GM18505 (cell line): ENCODE results near the gene LCORL.

Experiments
- ATAC-seq: cut with Tn5 transposase; IDR thresholded peaks from one replicate; pipeline ENCODE4 v1.9.1; 2021; ENCODE audit not compliant: unreplicated experiment
- POLR2A ChIP-seq: IDR thresholded peaks from 4 replicates; pipeline ENCODE4 v1.6.1; 2011; ENCODE audit warnings: borderline replicate concordance; ENCODE audit not compliant: insufficient read depth, insufficient read length; ENCODE audit errors: extremely low read depth

The LCORL gene

DNA sequence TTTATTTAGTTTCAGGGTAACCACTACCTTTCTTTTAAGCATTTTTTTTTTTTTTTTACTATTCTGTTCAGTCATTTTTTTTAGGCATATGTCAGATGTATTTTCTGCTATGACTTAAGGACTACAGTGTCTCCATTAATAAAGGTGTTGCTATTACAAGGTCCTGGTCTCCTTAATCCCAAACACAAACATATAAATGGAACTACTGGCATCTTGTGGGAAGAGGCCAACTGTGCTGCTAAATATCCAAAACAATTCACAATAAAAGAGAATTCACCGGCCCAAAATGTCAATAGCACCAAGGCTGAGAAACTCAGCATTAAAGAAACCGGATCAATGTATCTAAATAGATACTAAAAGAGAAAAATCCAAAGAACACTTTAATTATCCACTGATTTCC is 26.4 kb downstream of the LCORL start:
- ATAC-seq = no peak
- TF ChIP-seq POLR2A = no peak

DNA sequence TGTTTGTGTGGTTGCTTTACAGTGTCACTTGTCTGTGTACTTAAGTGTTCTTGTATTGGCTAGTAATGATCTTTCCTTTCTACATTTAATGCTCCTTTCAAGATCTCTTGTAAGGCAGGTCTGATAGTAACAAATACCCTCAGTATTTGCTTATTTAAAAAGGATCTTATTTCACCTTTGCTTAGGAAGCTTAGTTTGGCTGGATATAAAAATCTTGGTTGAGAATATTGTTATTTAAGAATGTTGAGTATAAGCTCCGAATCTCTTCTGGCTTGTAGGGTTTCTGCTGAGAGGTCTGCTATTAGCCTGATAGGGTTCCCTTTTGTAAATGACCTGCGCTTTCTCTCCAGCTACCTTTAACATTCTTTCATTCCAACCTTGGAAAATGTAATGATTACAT is 35.7 kb downstream of the LCORL start:
- ATAC-seq = no peak
- no peak for TF ChIP-seq POLR2A

- no peak for TF ChIP-seq POLR2A
- ATAC-seq = no peak
Measured at GRCh38 chr4:17981063-17981462, 40.5 kb downstream of the LCORL start.

GRCh38 chr4:17968721-17969120 is 52.8 kb downstream of the LCORL start:
- no peak for TF ChIP-seq POLR2A

GRCh38 chr4:17967078-17967477 is 54.5 kb downstream of the LCORL start:
- TF ChIP-seq POLR2A = no peak

More at GRCh38 chr4:17968721-17969120, 52.8 kb downstream of the LCORL start:
- no peak for ATAC-seq

DNA sequence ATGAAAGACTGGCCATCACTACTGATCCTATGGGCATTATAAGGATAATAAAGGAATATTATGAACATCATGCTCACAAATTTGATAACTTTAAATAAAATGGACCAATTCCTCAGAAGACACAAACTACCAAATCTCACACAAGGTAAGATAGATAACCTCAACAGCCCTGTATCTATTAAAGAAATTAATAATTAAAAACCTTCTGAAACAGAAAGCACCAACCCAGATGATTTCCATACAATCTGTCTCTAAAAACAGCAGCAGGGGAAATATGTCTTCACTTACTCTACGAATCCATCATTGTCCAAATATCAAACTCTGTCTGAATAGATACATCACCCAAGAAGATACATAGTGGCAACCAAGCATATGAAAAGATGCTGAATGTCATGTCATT is 55.2 kb downstream of the LCORL start:
- no peak for TF ChIP-seq POLR2A
- no peak for ATAC-seq

More at GRCh38 chr4:17967078-17967477, 54.5 kb downstream of the LCORL start:
- no peak for ATAC-seq

- no peak for TF ChIP-seq POLR2A
- ATAC-seq = no peak
Measured at GRCh38 chr4:17964576-17964975, 57.0 kb downstream of the LCORL start.

- ATAC-seq = no peak
- no peak for TF ChIP-seq POLR2A
Measured at GRCh38 chr4:17962171-17962570, 59.4 kb downstream of the LCORL start.

DNA sequence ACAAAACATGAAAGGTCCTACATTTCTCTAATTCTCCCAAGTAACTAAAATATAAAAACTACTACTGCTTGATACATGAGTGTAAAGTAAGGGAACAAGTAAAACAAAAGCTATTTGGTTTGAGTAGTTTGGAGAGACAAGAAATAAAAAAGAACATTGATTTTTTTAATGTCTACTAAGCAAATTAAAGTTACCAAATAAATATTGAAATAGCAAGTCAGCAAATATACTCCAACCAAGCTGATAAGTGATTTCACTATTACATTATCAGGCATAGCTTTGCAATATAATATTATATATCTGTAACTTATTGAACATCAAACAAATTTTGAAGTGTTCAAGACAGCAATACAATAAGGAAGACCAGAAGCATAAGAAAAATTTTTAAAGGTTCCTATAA is 60.3 kb downstream of the LCORL start:
- ATAC-seq = no peak
- TF ChIP-seq POLR2A = no peak

DNA sequence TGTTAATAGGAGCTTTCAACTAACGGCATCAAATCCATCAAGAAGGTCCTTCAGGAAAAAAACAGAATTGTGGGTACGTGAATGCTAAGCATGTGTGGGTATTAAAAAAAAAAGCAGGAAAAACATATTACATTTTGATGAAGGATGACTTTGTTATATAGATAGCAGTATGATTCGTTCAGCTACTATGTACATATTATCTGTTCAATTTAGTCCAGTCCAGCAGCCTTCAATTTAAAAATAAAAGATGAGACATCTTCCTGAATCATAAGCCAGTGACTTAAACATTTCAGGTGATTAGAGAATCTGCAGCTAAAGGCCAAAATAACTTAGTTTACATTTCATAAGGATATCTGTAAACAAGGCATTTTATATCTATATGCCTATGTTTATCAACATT is 63.4 kb downstream of the LCORL start:
- TF ChIP-seq POLR2A = no peak
- no peak for ATAC-seq

GRCh38 chr4:17957688-17958087 is 63.9 kb downstream of the LCORL start:
- ATAC-seq = no peak
- TF ChIP-seq POLR2A = no peak

- no peak for ATAC-seq
- no peak for TF ChIP-seq POLR2A
Measured at GRCh38 chr4:17956245-17956644, 65.3 kb downstream of the LCORL start.

- no peak for ATAC-seq
- no peak for TF ChIP-seq POLR2A
Measured at GRCh38 chr4:17945303-17945702, 76.3 kb downstream of the LCORL start.

DNA sequence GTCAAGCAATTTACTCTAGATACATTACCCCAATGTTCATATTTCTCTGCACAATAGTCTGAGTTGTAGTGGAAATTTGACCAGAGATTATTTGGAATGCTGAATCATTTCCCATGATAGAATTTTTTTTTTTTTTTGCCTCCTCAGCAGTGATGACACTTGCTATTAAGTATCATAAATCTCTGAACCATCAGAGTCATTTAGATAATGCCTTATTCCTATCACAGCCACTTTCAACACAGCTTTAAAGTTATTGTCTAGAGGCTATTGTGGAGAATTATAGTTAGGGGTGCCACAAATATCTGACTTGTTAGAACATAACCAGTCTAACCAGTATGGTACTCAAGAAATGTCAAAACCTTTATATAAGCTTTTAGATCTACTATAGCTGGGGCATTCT is 79.8 kb downstream of the LCORL start:
- no peak for TF ChIP-seq POLR2A
- ATAC-seq = no peak

GRCh38 chr4:17939054-17939453 is 82.5 kb downstream of the LCORL start:
- no peak for TF ChIP-seq POLR2A
- no peak for ATAC-seq
